ENCODE results near the gene ZNF584.
"Not testable (repeated sequence)": the region's sequence is repeated elsewhere in the genome, so short reads cannot be mapped to it uniquely, and the experiment has no call there.

DNA sequence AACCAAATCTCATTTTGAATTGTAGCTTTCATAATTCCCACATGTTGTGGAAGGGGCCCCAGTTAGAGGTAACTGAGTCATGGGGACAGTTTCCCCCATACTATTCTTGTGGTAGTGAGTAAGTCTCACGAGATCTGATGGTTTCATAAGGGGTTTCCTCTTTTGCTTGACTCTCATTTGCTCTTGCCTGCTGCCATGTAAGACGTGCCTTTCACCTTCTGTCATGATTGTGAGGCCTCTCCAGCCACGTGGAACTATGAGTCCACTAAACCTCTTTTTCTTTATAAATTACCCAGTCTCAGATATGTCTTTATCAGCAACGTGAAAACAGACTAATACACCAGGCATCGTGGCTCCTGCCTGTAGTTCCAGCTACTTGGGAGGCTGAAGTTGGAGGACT is 41.5 kb downstream of the ZNF584 start:
- TF ChIP-seq, protein P1, sequence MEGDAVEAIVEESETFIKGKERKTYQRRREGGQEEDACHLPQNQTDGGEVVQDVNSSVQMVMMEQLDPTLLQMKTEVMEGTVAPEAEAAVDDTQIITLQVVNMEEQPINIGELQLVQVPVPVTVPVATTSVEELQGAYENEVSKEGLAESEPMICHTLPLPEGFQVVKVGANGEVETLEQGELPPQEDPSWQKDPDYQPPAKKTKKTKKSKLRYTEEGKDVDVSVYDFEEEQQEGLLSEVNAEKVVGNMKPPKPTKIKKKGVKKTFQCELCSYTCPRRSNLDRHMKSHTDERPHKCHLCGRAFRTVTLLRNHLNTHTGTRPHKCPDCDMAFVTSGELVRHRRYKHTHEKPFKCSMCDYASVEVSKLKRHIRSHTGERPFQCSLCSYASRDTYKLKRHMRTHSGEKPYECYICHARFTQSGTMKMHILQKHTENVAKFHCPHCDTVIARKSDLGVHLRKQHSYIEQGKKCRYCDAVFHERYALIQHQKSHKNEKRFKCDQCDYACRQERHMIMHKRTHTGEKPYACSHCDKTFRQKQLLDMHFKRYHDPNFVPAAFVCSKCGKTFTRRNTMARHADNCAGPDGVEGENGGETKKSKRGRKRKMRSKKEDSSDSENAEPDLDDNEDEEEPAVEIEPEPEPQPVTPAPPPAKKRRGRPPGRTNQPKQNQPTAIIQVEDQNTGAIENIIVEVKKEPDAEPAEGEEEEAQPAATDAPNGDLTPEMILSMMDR (IDR thresholded peaks at IDR 0.05; ENCODE audit: insufficient read depth, low read length), result not testable (repeated sequence)
- TF ChIP-seq POLR2AphosphoS5 (IDR thresholded peaks at IDR 0.05; ENCODE audit: low read depth); GABPA (IDR thresholded peaks at IDR 0.05; ENCODE audit: low read depth); SPI1 (IDR thresholded peaks at IDR 0.05; ENCODE audit: borderline replicate concordance, low read depth): not testable (repeated sequence)
- TF ChIP-seq, protein P2, sequence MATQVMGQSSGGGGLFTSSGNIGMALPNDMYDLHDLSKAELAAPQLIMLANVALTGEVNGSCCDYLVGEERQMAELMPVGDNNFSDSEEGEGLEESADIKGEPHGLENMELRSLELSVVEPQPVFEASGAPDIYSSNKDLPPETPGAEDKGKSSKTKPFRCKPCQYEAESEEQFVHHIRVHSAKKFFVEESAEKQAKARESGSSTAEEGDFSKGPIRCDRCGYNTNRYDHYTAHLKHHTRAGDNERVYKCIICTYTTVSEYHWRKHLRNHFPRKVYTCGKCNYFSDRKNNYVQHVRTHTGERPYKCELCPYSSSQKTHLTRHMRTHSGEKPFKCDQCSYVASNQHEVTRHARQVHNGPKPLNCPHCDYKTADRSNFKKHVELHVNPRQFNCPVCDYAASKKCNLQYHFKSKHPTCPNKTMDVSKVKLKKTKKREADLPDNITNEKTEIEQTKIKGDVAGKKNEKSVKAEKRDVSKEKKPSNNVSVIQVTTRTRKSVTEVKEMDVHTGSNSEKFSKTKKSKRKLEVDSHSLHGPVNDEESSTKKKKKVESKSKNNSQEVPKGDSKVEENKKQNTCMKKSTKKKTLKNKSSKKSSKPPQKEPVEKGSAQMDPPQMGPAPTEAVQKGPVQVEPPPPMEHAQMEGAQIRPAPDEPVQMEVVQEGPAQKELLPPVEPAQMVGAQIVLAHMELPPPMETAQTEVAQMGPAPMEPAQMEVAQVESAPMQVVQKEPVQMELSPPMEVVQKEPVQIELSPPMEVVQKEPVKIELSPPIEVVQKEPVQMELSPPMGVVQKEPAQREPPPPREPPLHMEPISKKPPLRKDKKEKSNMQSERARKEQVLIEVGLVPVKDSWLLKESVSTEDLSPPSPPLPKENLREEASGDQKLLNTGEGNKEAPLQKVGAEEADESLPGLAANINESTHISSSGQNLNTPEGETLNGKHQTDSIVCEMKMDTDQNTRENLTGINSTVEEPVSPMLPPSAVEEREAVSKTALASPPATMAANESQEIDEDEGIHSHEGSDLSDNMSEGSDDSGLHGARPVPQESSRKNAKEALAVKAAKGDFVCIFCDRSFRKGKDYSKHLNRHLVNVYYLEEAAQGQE (IDR thresholded peaks at IDR 0.05; ENCODE audit: insufficient replicate concordance, low read depth), result not testable (repeated sequence)
